HG03196 (cell line): ENCODE results near the gene RNF2.
"Not testable (repeated sequence)": the region's sequence is repeated elsewhere in the genome, so short reads cannot be mapped to it uniquely, and the experiment has no call there.

Experiments used
- ATAC-seq: cut with Tn5 transposase; IDR thresholded peaks from one replicate; pipeline ENCODE4 v1.9.1; 2021; ENCODE audit not compliant: unreplicated experiment

The RNF2 gene

DNA sequence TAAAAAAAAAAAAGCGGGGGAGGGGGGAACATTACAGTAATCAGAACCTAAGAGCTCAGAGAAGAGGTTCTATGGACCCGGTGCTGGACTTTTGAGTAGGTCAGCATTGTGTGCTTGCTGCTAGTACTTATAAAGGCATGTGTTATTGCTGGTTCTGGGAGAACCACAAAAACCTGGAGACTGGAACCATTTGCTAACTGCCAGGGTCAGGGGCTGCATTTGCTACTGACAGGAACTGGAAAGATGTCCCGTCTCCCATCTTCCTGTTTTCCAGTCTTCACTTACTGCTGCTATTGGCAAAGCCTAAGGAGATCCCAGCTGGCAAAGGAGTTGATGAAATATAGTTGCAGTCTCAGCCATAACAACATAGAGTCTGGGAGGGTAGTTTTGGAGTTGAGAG is 4.3 kb downstream of the RNF2 start:
- no peak for ATAC-seq

DNA sequence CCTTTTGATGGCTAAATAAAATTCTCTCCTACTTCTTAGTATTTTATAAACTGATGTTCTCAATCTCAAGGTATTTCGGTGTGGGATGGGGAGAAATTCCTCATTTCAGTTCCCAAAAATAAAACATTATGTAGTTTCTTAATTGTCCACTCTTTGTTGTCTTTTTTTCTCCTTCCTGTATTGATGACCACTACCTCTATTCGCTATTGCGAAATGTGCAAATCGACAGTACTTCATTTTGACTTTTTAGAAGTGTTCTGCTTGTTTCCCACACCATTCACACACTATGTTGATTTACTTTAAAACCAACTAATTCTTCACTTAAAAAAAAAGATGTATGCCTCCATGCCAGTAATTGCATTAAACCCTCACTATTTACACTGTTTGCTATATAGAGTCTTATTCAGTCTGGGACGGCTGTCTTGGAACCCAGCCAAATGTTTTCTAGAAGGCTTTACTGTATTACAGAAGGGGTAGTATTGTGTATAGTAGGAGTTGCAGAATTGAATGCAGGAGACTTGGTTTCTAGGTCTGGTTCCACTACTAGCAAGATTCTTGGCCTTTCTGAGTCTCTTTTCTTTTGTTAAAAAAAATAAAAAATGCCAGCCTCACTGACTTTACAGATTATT is 5.6 kb downstream of the RNF2 start:
- ATAC-seq: no peak

DNA sequence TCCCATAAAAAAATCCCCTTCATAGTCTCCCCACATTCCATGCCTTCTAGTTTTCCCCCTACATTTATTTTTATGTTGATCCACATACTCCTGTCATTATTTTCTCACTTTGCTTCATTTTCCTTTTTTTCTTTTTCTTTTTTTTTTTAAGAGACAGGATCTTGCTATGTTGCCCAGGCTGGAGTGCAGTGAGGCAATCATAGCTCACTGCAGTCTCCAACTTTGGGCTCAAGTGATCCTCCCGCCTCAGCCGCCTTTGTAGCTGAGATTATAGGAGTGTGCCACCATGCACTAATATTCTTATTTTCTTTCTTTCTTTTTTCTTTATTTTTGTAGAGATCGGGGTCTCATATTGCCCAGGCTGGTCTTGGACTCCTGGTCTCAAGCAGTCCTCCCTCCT is 7.8 kb downstream of the RNF2 start:
- ATAC-seq: no peak

DNA sequence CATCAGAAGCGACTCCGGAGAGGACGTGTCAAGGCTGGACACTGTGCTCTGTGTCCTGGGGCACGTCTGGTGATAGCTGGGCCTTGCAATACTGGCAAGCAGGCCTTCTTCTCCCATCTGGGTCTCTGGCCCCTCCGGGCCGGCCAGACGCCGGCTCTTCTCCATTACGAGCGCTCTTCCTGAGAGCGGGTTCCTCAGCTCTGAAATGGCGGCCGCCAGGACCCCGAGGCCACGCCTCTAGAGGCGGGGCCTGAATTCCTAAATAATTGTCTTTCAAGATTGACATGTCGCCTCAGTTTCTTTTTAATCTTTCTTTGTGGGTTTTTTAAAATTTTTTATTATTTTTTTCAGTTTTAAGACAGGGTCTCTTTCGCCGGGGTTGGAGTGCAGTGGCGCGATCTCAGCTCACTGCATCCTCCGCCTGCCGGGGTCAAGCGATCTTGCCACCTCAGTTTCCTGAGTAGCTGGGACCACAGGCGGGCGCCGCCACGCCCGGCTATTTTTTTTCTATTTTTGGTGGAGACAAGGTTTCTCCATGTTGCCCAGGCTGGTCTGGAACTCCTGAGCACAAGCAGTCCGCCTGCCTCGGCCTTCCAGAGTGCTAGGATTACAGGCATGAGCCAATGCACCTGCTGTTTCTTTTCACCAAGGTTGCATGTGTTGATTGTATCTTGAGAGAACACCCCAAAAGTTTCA is 9.2 kb downstream of the RNF2 start:
- ATAC-seq: no peak

DNA sequence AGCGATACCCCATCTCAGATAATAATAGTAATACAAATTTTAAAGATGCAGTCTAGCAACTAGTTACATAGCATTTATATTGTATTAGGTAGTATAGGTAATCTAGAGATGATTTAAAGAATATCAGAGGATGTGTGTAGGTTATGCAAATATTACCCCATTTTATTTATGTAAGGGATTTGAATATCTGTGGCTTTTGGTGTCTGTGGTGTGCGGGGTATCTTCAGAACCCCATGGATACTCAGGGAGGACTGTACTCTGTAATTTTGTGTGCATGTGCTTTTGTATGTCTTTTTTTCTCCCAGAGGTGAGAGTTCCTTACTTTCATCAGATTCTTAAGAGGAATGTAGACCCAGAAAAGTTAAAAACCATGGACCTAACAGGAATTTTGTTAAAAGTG is 12.8 kb downstream of the RNF2 start:
- no peak for ATAC-seq

DNA sequence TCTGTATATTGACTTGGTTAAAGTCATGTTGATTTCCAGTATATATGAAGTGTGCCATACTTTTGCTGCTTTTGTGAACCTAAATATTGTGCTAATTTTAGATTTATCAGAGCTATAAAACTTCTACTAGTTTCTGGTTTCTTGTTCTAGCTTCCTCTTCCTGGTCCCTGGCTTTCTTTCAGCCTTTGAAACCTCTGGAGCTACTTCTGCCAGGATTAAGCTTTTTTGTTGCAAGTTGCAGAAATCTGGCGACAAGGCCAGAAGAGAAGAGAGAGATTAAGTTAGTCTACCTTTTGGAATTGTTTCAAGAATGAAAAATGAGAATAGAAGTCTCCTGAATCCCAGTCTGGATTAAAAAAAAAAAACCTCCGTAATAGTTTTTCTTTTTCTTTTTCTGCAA is 13.5 kb downstream of the RNF2 start:
- ATAC-seq: no peak

DNA sequence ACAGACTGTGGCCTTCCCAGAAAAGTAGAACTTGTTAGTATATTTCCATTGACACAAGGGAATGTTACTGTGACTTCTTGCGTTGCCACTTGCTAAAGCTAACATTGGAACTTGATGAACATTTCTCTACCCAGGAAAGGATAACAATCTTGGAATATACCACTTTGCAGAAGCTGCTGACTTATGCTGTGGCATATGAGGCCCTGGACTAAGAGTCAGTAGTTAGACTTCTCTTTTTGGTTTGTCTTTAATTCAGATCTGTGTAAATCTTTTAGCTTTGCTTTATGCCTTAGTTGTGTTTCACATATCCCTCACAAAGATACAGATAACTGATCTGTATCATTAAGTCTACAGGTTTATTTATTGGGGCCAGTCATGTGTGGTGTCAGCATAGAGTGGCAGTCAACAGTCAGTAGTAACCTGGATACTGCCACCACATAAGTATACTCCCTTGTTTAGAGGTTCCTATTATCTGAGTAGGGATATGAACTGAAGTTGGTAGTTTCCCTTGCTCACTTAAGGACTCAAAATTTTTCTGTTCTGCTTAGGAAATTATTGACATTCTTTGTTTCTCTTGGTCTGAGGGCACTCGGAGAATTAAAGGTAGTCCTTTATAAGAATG is 14.7 kb downstream of the RNF2 start:
- ATAC-seq: no peak

DNA sequence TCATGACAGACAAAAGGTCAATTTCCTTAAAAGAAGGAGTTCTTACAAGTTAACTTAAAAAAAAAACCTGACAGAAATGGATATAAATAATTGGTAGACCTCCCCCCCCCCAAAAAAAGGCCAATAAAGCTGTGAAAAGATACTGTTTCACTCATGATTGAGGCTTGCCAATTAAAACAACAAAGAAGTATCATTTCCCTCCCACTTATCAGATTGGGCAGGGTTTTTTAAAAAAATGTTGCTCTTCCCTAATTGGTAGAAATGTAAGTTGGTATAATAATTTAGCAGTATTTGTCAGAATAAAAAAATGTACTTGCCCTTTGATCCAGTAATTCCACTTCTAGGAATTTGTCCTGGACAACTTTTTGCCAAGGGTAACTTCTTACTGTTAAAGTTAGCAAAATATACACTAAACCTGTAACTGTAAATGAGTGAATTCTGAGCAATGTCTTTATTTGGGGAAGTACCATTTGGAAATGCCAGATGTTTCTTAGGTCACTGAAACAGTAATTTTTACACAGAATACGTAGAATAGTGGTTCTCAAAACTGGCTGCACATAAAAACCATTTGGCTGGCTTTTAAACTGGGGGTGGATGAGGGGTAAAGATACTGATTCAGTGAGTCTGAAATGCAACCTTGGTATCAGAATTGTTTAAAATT is 17.5 kb downstream of the RNF2 start:
- no peak for ATAC-seq

DNA sequence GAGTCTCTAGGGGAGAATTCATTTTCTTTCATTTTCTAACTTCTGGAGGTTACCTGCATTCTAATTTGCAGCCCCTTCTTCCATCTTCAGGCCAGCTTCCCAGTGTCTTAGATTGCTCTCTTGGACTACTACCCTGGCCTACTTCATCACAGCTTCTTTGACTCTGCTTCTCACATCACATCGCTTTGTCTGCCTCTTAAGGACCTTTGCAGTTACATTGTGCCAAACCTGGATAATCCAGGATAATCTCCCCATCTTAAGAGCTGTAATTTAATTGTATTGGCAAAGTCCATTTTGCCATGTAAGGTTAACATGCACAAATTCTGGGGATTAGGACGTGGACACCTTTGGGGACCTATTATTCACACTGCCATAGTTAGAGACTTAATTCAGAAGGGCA is 18.4 kb downstream of the RNF2 start:
- no peak for ATAC-seq

DNA sequence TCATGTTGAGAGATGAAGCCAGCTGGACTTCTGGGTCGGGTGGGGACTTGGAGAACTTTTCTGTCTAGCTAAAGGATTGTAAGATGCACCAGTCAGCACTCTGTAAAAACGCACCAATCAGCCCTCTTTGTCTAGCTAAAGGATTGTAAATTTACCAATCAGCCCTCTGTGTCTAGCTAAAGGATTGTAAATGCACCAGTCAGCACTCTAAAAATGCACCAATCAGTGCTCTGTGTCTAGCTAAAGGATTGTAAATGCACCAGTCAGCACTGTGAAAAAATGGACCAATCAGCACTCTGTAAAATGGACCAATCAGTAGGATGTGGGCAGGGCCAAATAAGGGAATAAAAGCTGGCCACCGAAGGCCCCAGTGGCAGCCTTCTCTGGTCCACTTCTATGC is 19.6 kb downstream of the RNF2 start:
- ATAC-seq: not testable (repeated sequence)

DNA sequence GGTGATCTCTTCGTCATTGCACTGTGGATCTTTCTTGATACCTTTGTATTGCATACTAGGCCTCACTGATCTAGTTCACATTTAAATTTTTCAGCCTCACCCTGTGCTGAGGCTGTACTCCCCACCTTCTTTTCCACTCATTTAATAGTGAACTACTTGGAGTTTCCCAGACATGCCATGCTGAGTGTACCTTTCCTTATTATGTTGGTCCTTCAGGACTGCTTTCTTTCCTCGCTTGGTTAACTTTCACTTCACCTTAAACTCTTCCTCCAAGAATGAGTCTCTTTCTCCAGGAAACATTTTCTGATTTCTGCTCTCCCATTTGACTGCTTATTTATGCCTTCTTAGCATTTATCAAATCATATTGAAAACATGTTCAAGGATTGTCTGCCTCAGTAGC is 20.8 kb downstream of the RNF2 start:
- no peak for ATAC-seq

DNA sequence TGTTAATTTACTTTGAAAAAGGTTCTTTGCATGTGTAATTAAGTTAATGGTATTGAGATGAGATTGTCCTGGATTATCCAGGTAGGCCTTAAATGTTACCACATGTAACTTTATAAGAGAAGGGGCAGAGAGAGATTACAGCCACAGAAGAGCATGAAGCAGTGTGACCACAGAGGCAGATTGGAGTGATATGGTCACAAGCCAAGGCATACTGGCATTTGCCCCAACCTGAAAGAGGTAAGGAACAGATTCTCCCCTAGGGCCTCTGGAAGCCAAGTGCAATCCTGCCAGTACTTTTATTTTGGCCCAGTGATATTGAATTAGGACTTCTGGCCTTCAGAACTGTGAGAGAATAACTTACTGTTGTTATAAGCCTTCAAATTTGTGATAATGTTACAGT is 23.0 kb downstream of the RNF2 start:
- no peak for ATAC-seq

DNA sequence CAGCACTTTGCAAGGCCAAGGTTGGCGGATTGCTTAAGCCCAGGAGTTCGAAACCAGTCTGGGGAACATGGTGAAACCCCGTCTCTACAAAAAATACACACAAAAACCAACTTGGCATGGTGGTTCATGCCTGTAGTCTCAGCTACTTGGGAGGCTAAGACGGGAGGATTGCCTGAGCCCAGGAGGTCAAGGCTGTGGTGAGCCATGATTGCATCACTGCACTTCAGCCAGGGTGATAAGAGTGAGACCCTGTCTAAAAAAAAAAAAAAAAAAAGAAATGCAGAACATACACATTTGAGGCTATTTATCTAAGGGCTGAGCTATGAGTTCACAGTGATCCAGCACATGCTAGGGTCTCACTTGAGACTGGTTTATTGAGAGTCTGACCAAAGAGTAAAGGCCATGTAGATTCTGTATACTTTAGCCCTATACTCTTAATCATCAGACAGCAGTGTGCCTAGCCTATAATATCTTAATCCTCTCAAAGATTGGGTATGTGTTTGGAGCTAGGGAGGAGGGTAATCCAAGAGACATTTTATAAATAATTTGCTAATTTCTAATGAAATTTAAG is 23.9 kb downstream of the RNF2 start:
- no peak for ATAC-seq

DNA sequence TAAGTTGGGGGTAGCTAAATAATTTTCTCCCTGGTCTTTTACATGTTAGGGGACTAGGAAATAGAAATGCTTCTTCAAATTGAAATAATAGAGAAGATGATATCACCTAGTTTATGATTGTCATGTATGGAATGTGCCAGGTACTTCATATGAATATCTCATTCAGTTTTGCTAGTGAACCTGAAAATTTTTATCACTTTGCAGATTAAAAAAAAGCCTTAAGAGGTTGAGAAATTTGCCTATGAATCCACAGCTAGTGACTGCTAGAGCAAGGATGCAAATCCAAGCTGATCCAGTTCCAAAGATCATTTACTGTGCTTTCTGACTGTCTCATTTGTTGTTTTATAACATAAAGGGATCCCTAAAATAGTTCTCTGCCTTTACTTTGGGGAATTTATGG is 24.7 kb downstream of the RNF2 start:
- ATAC-seq: no peak

DNA sequence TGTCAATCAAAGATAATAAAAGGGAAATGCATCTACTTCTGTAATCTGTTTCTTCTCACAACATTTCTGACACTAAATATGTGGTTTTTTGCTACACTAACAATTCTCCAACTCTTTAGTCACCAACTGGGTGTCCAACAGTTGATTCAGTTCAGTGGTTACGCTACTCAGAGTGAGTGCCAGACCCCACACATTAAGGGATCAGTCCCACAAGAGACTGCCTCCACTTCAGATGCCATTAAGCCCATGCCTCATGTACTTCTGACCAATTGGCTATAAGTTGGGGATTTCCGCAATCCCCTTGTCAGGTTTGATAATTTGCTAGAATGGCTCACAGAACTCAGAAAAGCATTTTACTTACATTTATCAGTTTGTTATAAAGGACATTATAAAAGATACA is 28.4 kb downstream of the RNF2 start:
- no peak for ATAC-seq

DNA sequence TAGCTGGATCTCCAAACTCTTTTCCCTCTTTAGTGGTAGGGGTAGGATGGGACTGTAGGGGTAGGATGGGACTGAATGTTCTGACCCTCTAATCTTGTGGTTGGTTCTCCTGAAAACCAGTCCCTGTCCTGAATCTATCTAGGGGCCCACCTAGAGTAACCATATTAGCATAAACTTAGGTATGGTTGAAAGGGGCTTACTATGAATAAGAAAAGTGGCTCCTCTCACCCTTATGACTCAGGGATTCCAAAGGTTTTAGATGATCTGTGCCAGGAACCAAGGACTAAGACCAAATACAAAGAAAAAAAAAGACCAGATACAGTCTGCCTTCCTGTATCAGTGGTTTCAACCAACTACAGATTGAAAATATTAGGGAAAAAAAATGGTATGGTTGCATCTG is 28.9 kb downstream of the RNF2 start:
- no peak for ATAC-seq

DNA sequence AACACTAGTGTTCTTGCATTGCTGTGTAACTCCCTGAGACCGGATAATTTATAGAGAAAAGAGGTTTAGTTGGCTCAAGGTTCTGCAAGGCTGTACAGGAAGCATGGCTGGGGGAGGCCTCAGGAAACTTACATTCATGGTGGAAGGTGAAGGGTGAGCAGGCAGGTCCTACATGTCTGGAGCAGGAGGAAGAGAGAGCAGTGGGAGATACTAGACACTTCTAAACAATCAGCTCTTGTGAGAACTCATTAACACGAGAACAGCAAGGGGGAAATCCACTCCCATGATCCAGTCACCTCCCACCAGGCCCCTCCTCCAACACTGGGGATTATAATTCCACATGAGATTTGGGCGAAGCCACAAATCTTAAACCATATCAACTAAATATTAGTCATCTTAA is 30.1 kb downstream of the RNF2 start:
- ATAC-seq: no peak

DNA sequence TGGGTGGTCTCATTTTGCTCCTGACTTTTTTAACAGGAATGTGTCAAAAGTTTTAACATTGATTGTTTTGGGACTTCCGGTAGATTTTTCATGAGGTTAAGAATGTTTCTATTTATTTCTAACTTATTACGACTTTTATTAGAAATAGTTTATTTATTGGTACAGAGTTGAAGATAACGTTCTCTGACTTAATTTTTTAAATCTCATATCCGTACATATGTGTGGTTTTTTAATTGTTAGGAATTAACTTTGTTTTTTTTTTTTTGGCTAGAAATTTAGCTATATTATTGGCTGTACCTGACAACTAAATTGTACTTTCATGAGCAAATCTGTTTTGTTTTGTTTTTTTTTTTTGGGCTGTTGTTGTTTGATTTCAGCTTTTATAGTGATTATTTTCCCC is 32.0 kb downstream of the RNF2 start:
- no peak for ATAC-seq

DNA sequence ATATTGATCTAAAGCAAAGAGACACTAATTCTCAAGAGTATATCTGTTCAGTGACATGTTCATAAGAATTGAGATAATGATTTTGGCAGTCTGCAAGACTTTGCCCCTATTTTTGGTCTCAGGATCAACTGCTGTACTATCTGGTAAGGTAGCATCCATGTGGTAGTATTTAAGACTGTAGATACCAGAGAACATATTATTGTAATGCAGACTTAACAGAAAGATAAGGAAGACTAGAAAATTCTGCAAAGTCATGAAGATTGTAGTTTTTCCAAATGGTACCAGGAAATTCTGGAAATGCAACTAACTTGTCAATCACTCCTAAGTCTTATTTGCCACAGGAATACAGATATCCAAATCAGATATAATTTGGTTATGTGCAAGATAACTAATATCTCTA is 35.1 kb downstream of the RNF2 start:
- ATAC-seq: no peak

DNA sequence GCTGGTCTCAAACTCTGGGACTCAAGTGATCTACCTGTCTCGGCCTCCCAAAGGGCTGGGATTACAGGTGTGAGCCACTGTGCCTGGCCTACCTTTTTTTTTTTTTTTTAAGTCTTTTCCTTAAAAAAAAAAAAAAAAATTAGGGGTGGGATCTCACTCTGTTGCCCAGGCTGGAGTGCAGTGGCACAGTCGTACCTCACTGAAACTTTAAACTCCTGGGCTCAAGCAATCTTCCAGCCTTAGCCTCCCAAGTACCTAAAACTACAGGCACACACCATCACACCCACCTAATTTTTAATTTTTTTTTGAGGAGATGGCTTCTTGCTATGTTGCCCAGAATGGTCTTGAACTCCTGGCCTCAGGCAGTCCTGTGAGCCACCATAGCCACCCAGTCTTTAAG is 38.5 kb downstream of the RNF2 start:
- ATAC-seq: no peak

DNA sequence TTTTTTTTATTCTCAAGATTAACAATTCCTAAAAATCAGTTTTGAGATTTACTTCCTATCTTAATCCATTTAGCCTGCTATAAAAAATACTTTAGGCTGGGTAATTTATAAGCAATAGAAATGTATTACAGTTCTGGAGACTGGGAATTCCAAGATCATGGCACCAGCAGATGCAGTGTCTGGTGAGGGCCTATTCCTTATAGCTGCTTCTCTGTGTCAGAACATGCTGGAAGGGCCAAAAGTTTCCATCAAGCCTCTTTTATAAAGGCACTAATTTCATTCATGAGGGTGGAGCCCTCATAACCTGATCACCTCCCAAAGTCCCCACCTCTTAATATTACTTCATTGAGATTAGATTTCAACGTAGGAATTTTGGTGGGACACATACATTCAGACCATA is 41.7 kb downstream of the RNF2 start:
- no peak for ATAC-seq

DNA sequence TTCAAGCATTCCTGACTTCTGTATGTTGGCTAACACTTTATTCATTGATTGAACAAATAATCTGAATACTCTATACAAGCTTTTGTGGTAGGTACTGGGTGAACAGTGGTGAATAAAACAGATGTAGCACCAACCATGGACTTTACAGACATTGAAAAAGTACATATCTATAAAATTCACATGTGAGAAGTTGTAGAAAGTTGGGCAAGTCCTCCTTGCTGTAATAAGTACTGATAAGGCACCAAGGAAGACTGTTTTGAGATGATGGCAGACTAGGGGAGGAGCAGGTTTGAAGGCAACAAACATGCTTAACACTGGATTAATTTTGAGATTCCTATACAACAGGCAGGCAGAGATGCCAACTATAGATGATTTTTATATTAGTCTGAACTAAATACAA is 42.4 kb downstream of the RNF2 start:
- ATAC-seq: no peak
